Raji (cell line): Measurements from ENCODE around the gene PALLD.

Experiments used
- POLR2A ChIP-seq: IDR thresholded peaks from 2 replicates; pipeline ENCODE4 v1.6.1; 2011; ENCODE audit warnings: low read depth, low read length, control low read depth; ENCODE audit not compliant: insufficient read depth

PALLD gene

DNA sequence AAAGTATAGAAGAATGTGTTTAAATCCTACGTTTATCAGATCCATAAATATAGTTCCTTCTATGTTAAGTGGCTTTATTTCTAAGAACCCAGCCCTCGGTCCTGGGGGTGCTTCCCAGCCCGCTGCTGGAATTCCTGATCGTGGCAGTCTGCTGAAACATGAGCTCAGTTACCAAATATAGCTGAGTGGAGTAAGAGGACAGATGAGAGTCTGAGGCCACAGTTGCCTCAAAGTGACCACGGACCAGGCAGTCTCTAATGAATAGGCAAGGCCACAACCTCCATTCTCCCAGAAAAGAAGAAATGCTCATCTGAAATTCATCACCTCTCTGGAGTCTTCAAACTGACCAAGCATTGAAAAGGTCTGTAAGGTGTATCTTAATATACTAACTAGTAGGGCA, at the start of gene PALLD:
TSS of gene PALLD (plus strand) at position 219 of the 400 bp plus-strand sequence.
- no peak for TF ChIP-seq POLR2A

DNA sequence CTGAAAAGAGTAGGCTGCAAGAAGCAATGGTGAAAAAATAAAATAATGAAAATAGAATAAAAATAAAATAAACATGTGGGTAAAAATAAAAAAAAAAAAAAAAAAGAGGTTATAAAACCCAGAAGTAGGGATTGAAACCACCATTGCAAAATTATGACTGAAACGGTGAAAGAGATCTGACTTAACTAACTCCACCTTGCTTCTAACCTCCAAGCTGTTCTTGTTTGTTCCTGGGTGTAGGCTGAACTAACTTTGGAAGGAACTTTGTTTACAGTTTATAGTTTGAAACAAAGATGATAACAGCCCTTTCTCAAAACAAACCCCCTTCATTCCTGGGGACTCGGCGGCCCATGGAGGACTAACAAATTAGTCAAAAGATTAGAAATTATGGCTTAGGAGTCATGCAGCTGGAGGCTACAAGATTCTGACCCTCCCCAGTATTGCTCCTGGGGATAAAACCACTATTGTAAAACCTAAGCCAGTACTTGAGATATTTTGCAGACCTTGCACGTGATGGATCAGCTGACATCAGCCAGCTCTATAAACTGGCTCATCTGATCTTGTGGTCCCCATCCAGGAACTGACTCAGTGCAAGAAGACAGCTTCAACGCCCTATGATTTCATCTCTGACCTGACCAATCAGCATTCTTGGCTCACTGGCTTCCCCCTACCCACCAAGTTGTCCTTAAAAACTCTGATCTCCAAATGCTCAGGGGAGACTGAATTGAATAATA, 47.0 kb upstream of the PALLD start:
- no peak for TF ChIP-seq POLR2A

GRCh38 chr4:168451331-168451730, 45.5 kb upstream of the PALLD start:
- no peak for TF ChIP-seq POLR2A

- no peak for TF ChIP-seq POLR2A
Observed at GRCh38 chr4:168451744-168452390, 45.0 kb upstream of the PALLD start.

GRCh38 chr4:168453146-168453545, 43.7 kb upstream of the PALLD start:
- no peak for TF ChIP-seq POLR2A

DNA sequence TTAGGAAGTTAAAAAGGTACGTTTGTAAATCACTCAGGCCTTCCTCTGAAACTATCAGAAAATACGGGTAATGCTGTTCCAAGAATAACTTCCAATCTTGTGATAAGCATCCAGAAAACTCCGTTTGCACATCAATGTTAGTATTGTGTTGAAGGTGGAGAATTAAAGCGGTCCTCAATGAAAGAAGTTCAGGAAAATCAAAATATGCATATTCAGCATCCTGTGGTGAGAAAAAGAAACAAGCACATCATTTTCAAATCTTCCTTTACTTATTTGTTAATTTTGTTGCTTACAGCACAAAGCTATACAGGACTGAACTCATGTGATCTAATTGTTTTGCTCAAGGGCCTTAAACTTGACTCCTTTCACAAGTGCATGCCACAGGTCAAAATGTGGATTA, 35.0 kb upstream of the PALLD start:
- no peak for TF ChIP-seq POLR2A

GRCh38 chr4:168472920-168473319, 23.9 kb upstream of the PALLD start:
- TF ChIP-seq POLR2A, result no peak

GRCh38 chr4:168474660-168475320, 22.1 kb upstream of the PALLD start:
- no peak for TF ChIP-seq POLR2A

DNA sequence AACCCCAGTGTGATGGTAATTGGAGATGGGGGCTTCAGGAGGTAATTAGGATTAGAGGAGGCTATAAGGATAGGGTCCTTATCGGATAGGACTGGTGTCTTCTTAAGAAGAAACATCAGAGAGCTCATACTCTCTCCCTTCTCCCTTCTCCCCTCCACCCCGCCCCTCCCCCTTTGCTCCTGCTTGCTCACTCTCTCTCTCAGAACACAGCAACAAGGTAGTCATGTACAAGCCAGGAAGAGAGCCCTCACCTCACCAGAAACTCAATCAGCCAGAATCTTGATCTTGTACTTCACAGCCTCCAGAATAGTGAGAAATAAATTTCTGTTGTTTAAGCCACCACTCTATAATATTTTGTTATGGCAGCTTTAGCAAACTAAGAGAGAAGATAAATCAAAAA, 21.1 kb upstream of the PALLD start:
- no peak for TF ChIP-seq POLR2A

- no peak for TF ChIP-seq POLR2A
Observed at GRCh38 chr4:168478868-168479267, 18.0 kb upstream of the PALLD start.

GRCh38 chr4:168480931-168481611, 15.8 kb upstream of the PALLD start:
- TF ChIP-seq POLR2A, result no peak

- no peak for TF ChIP-seq POLR2A
Observed at GRCh38 chr4:168483811-168484210, 13.0 kb upstream of the PALLD start.

DNA sequence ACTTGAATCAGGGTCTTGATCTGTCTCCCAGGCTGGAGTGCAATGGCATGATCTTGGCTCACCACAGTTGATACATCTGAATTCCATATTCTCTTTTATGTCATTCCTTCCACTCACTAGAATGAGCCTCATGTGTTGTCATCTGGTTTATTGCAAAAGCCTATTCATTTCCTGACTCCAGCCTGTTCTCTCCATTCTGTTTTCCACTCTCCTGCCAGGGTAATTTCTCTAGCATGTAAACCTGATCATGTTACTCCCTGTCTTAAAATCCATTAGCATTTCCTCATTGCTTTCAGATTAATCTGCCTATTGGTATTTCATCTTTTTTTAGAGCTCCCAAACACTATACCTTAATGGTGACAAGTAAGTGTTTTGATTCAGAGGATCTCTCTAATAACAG, 12.2 kb upstream of the PALLD start:
- TF ChIP-seq POLR2A, result no peak

- TF ChIP-seq POLR2A, result no peak
Observed at GRCh38 chr4:168485156-168485910, 11.5 kb upstream of the PALLD start.

GRCh38 chr4:168486912-168487281, 10.0 kb upstream of the PALLD start:
- TF ChIP-seq POLR2A, result no peak

GRCh38 chr4:168487282-168488035, 9.4 kb upstream of the PALLD start:
- TF ChIP-seq POLR2A, result no peak
